ENCODE measurements around the gene MRPL58. TPM values are rescaled to one million over a fixed set of nuclear protein-coding genes. Genes with fewer than 3 reads are reported as not detected.
A peak's percentile ranks its signal among the peaks of the same experiment; 100 is the strongest.

The MRPL58 gene
- total and polyA plus RNA-seq, 10 of the 15 experiments (the other 5 are each of a cell fraction or from before 2014, with no cell fraction given), result 23.0 to 64.3 (median 51.9) TPM

DNA sequence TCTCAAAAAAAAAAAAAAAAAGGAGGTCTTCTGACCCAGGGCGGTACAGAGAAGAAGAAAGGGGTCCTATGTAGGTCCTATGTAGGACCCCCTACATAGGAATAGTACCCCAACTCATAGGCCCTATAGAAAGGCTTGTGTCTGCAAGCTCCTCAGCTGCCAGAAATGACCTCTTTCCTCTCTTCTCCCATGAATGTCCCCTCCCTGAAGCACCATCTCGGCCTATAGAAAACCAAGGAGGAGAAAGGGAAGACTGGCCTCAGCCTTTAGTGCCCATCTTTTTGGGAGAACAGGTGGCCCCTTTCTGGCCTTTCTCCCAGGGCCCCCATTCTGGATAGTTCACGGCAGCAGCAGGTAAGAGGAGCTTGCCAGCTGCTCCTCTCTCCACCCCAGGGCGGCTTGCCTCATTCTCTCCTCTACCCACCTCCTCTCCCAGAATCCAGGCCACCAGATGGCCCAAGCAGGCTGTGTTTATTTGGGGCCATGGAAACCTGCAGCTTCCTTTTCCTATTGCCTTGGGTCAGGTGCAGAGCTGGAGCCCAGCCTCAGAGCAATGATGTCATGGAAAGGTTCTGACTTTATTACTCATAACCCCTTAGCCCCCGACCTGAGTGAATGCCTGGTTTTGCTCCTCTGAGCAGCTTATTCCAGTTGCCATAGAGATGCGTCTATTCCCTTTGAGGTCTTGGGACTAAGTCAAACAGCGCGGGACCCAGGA, 1.6 kb upstream of the MRPL58 start:
- no TSS peak for BruUV-seq (replicated peaks)
- no peak for ATAC-seq
- TF ChIP-seq BHLHE40 (IDR thresholded peaks at IDR 0.05; ENCODE audit: borderline replicate concordance in 1 of 2, low read depth in 2 of 2, low read length in 1 of 2) (no peak), ZNF217 (IDR thresholded peaks at IDR 0.05) (no peak), NRF1 (conservative IDR thresholded peaks at IDR 0.05; ENCODE audit: low read depth, low read length) (no peak), ZNF622 (IDR thresholded peaks at IDR 0.05) (no peak), SMAD5 (IDR thresholded peaks at IDR 0.05; ENCODE audit: low read depth) (no peak), SREBF1 (IDR thresholded peaks at IDR 0.05; ENCODE audit: low read length) (no peak), IRF4 (IDR thresholded peaks at IDR 0.05; ENCODE audit: low read depth, low read length) (no peak), BRCA1 (IDR thresholded peaks at IDR 0.05; ENCODE audit: low read depth, low read length) (no peak), HDAC2 (IDR thresholded peaks at IDR 0.05) (no peak), EED (IDR thresholded peaks at IDR 0.05; ENCODE audit: low read depth) (no peak), BCL11A (IDR thresholded peaks at IDR 0.05; ENCODE audit: low read depth, low read length) (no peak)
- TF ChIP-seq, protein P1, sequence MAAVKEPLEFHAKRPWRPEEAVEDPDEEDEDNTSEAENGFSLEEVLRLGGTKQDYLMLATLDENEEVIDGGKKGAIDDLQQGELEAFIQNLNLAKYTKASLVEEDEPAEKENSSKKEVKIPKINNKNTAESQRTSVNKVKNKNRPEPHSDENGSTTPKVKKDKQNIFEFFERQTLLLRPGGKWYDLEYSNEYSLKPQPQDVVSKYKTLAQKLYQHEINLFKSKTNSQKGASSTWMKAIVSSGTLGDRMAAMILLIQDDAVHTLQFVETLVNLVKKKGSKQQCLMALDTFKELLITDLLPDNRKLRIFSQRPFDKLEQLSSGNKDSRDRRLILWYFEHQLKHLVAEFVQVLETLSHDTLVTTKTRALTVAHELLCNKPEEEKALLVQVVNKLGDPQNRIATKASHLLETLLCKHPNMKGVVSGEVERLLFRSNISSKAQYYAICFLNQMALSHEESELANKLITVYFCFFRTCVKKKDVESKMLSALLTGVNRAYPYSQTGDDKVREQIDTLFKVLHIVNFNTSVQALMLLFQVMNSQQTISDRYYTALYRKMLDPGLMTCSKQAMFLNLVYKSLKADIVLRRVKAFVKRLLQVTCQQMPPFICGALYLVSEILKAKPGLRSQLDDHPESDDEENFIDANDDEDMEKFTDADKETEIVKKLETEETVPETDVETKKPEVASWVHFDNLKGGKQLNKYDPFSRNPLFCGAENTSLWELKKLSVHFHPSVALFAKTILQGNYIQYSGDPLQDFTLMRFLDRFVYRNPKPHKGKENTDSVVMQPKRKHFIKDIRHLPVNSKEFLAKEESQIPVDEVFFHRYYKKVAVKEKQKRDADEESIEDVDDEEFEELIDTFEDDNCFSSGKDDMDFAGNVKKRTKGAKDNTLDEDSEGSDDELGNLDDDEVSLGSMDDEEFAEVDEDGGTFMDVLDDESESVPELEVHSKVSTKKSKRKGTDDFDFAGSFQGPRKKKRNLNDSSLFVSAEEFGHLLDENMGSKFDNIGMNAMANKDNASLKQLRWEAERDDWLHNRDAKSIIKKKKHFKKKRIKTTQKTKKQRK (IDR thresholded peaks at IDR 0.05; ENCODE audit: low read depth, low read length), result no peak
- TF ChIP-seq, protein P2, sequence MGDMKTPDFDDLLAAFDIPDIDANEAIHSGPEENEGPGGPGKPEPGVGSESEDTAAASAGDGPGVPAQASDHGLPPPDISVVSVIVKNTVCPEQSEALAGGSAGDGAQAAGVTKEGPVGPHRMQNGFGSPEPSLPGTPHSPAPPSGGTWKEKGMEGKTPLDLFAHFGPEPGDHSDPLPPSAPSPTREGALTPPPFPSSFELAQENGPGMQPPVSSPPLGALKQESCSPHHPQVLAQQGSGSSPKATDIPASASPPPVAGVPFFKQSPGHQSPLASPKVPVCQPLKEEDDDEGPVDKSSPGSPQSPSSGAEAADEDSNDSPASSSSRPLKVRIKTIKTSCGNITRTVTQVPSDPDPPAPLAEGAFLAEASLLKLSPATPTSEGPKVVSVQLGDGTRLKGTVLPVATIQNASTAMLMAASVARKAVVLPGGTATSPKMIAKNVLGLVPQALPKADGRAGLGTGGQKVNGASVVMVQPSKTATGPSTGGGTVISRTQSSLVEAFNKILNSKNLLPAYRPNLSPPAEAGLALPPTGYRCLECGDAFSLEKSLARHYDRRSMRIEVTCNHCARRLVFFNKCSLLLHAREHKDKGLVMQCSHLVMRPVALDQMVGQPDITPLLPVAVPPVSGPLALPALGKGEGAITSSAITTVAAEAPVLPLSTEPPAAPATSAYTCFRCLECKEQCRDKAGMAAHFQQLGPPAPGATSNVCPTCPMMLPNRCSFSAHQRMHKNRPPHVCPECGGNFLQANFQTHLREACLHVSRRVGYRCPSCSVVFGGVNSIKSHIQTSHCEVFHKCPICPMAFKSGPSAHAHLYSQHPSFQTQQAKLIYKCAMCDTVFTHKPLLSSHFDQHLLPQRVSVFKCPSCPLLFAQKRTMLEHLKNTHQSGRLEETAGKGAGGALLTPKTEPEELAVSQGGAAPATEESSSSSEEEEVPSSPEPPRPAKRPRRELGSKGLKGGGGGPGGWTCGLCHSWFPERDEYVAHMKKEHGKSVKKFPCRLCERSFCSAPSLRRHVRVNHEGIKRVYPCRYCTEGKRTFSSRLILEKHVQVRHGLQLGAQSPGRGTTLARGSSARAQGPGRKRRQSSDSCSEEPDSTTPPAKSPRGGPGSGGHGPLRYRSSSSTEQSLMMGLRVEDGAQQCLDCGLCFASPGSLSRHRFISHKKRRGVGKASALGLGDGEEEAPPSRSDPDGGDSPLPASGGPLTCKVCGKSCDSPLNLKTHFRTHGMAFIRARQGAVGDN (IDR thresholded peaks at IDR 0.05), result no peak
- TF ChIP-seq, protein P3, sequence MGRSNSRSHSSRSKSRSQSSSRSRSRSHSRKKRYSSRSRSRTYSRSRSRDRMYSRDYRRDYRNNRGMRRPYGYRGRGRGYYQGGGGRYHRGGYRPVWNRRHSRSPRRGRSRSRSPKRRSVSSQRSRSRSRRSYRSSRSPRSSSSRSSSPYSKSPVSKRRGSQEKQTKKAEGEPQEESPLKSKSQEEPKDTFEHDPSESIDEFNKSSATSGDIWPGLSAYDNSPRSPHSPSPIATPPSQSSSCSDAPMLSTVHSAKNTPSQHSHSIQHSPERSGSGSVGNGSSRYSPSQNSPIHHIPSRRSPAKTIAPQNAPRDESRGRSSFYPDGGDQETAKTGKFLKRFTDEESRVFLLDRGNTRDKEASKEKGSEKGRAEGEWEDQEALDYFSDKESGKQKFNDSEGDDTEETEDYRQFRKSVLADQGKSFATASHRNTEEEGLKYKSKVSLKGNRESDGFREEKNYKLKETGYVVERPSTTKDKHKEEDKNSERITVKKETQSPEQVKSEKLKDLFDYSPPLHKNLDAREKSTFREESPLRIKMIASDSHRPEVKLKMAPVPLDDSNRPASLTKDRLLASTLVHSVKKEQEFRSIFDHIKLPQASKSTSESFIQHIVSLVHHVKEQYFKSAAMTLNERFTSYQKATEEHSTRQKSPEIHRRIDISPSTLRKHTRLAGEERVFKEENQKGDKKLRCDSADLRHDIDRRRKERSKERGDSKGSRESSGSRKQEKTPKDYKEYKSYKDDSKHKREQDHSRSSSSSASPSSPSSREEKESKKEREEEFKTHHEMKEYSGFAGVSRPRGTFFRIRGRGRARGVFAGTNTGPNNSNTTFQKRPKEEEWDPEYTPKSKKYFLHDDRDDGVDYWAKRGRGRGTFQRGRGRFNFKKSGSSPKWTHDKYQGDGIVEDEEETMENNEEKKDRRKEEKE (IDR thresholded peaks at IDR 0.05), result no peak

More for the DNA sequence above, 1.6 kb upstream of the MRPL58 start:
- H3K4me3 ChIP-seq, result no peak overlapping the region
- peak overlapping the region; percentile 7; the same call in 1 of the 2 replicates for H2AFZ ChIP-seq (ENCODE audit: control insufficient read depth, low read depth, low read length)
- FAIRE-seq, result no peak
- H3K9ac ChIP-seq (ENCODE audit: control insufficient read depth, insufficient read depth, low read length), result no peak overlapping the region
- intact Hi-C loops (cut with micrococcal nuclease; ENCODE audit: unreplicated experiment) (no loop called here), in situ Hi-C loops (cut with MboI) (no loop called here)
- DNase-seq (ENCODE audit: low read depth, low spot score), result no peak
- H3K4me1 ChIP-seq (ENCODE audit: control insufficient read depth, insufficient read depth, low read length), result peaks cover 8% of the 10 kb centered on the region
- H3K9me3 ChIP-seq (replicated peaks; ENCODE audit: control insufficient read depth, insufficient read depth, low read length), result no peaks in the 10 kb centered on the region
- H3K4me2 ChIP-seq (ENCODE audit: control insufficient read depth, insufficient read depth), result no peak overlapping the region
- H3K27me3 ChIP-seq (replicated peaks in 1 of 2; ENCODE audit: control insufficient read depth in 2 of 2, insufficient read depth in 2 of 2, low read length in 1 of 2), result no peaks in the 10 kb centered on the region; a peak in 1 of 4 replicates
- CTCF ChIA-PET, result interaction anchor here (0.9 to 3.9 kb wide), 9 partner anchors 14 to 106 kb away, joined by 3 to 64 read pairs (median 7); partner anchors contain the start of gene SLC16A5
- H3K36me3 ChIP-seq (ENCODE audit: control insufficient read depth in 2 of 2, insufficient read depth in 2 of 2, low read length in 1 of 2), result no peaks in the 10 kb centered on the region
- no peak overlapping the region for H3K27ac ChIP-seq (ENCODE audit: control insufficient read depth, insufficient read depth)
- SMC1A ChIA-PET (ENCODE audit: uncharacterized antibody, unreplicated experiment), result interaction anchor here (0.5 to 4.8 kb wide), 8 partner anchors 9 to 401 kb away, joined by 3 to 23 read pairs (median 4); no protein-coding TSS in a partner anchor
- peaks cover 14% of the 10 kb centered on the region for H3K79me2 ChIP-seq (ENCODE audit: control insufficient read depth, insufficient read depth, low read length)
- RAD21 ChIA-PET (ENCODE audit: unreplicated experiment), result interaction anchor here (0.7 to 5.4 kb wide), 6 partner anchors 21 to 191 kb away, joined by 3 to 35 read pairs (median 4); no protein-coding TSS in a partner anchor
- POLR2A ChIA-PET, result interaction anchor here (0.5 to 3.5 kb wide), 6 partner anchors 21 to 522 kb away, joined by 3 to 11 read pairs (median 4); partner anchors contain the start of gene ARMC7
- no peaks in the 10 kb centered on the region for H4K20me1 ChIP-seq (ENCODE audit: control insufficient read depth, insufficient read depth)
- WGBS (ENCODE audit: insufficient coverage, insufficient replicate concordance, low lambda C conversion rate, missing lambda C conversion rate), result 84% methylated on average over 7 of the region's 8 CpGs

All from GM12878 (cell line).